Astrocyte (in vitro differentiated cells and primary cell): ENCODE results near the gene RMI2.

Experiments
- EZH2 ChIP-seq: IDR thresholded peaks from 2 replicates; pipeline ENCODE4 v1.6.1; 2012; ENCODE audit warnings: mild to moderate bottlenecking, low read length, inconsistent platforms; ENCODE audit not compliant: insufficient read depth
- TF ChIP-seq, protein P1 (sequence below): IDR thresholded peaks from 2 replicates; pipeline ENCODE4 v1.5.1; 2011; ENCODE audit warnings: low read depth, mild to moderate bottlenecking, inconsistent platforms, low read length, moderate library complexity; ENCODE audit not compliant: insufficient read depth

DNA sequence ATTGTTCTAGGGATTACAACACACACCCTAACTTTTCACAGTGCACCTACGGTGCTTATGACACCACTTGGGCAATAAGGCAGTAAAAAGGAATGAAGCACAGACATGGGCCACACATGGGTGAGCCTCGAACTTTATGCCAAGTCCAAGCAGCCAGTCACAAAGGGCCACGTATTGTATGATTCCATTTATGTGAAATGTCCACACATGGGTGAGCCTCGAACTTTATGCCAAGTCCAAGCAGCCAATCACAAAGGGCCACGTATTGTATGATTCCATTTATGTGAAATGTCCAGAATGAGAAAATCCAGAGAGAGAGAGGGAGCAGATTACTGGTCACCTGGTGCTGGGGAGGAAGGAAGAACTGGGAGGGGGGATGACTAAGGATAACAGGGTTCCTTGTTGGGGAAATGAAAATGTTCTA lies 22.2 kb downstream of the RMI2 start:
- TF ChIP-seq, protein P1, sequence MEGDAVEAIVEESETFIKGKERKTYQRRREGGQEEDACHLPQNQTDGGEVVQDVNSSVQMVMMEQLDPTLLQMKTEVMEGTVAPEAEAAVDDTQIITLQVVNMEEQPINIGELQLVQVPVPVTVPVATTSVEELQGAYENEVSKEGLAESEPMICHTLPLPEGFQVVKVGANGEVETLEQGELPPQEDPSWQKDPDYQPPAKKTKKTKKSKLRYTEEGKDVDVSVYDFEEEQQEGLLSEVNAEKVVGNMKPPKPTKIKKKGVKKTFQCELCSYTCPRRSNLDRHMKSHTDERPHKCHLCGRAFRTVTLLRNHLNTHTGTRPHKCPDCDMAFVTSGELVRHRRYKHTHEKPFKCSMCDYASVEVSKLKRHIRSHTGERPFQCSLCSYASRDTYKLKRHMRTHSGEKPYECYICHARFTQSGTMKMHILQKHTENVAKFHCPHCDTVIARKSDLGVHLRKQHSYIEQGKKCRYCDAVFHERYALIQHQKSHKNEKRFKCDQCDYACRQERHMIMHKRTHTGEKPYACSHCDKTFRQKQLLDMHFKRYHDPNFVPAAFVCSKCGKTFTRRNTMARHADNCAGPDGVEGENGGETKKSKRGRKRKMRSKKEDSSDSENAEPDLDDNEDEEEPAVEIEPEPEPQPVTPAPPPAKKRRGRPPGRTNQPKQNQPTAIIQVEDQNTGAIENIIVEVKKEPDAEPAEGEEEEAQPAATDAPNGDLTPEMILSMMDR, result no peak
- TF ChIP-seq EZH2, result no peak
